ENCODE measurements around the gene LIMD2.
"Not testable (repeated sequence)": the region's sequence is repeated elsewhere in the genome, so short reads cannot be mapped to it uniquely, and the experiment has no call there.

The LIMD2 gene

GRCh38 chr17:63699638-63700527 lies at the start of gene LIMD2:
Gene LIMD2 (minus strand): TSS chr17:63700125. CDS start chr17:63699298, 827 bp downstream.
- DNase-seq: peak; percentile 56

- peak; percentile 97 for DNase-seq
These were observed 41.7 kb upstream of the LIMD2 start, which contains the start of gene STRADA for GRCh38 chr17:63741408-63742173. Gene STRADA (minus strand): TSS chr17:63741799. CDS start chr17:63728369, 13,430 bp downstream.

- no peak for DNase-seq
These were observed 41.1 kb upstream of the LIMD2 start for GRCh38 chr17:63741143-63741407.

- DNase-seq: no peak
These were observed 40.7 kb upstream of the LIMD2 start for GRCh38 chr17:63740464-63741142.

GRCh38 chr17:63735691-63736090 lies 35.8 kb upstream of the LIMD2 start:
- no peak for DNase-seq

- no peak for DNase-seq
These were observed 22.5 kb upstream of the LIMD2 start for GRCh38 chr17:63722403-63722802.

GRCh38 chr17:63720194-63720593 lies 20.3 kb upstream of the LIMD2 start:
- not testable (repeated sequence) for DNase-seq

- DNase-seq: no peak
These were observed 19.1 kb upstream of the LIMD2 start for GRCh38 chr17:63718988-63719387.

GRCh38 chr17:63716426-63716825 lies 16.5 kb upstream of the LIMD2 start:
- DNase-seq: no peak

GRCh38 chr17:63714550-63715277 lies 14.8 kb upstream of the LIMD2 start:
- no peak for DNase-seq

GRCh38 chr17:63709110-63709509 lies 9.2 kb upstream of the LIMD2 start:
- DNase-seq: no peak

- no peak for DNase-seq
These were observed 7.2 kb upstream of the LIMD2 start for GRCh38 chr17:63707151-63707550.

- DNase-seq: no peak
These were observed 6.6 kb upstream of the LIMD2 start for GRCh38 chr17:63706336-63707082.

- DNase-seq: no peak
These were observed 5.7 kb upstream of the LIMD2 start for GRCh38 chr17:63705657-63706056.

- no peak for DNase-seq
These were observed 4.9 kb upstream of the LIMD2 start for GRCh38 chr17:63704836-63705235.

- no peak for DNase-seq
These were observed 4.3 kb upstream of the LIMD2 start for GRCh38 chr17:63704259-63704576.

- DNase-seq: no peak
These were observed 3.8 kb upstream of the LIMD2 start for GRCh38 chr17:63703556-63704258.

- no peak for DNase-seq
These were observed 3.1 kb upstream of the LIMD2 start for GRCh38 chr17:63703029-63703428.

GRCh38 chr17:63702721-63703015 lies 2.7 kb upstream of the LIMD2 start:
- no peak for DNase-seq

- no peak for DNase-seq
These were observed 2.2 kb upstream of the LIMD2 start for GRCh38 chr17:63701868-63702720.

- DNase-seq: no peak
These were observed 1.5 kb upstream of the LIMD2 start for GRCh38 chr17:63701456-63701820.
